Activated T-cell treated with anti-CD3 and anti-CD28 coated beads for 1 hour (primary cell): ENCODE data around the gene KLF15.
A peak's percentile ranks its signal among the peaks of the same experiment; 100 is the strongest.

ENCODE experiments used
- DNase-seq: peaks from one replicate; pipeline ENCODE4 v3.0.0-alpha.2; 2020; ENCODE audit warnings: low read depth

The KLF15 gene

GRCh38 chr3:126357295-126358037 lies at the start of gene KLF15:
Gene KLF15 (minus strand): TSS chr3:126357408. CDS start chr3:126352922, 4,486 bp downstream.
- DNase-seq, result peak; percentile 59

GRCh38 chr3:126406389-126407296 lies 49.4 kb upstream of the KLF15 start:
- DNase-seq, result no peak

GRCh38 chr3:126402666-126403302 lies 45.6 kb upstream of the KLF15 start:
- no peak for DNase-seq

- no peak for DNase-seq
Measured at GRCh38 chr3:126402178-126402577, 45.0 kb upstream of the KLF15 start.

- DNase-seq, result no peak
Measured at GRCh38 chr3:126401611-126402160, 44.5 kb upstream of the KLF15 start.

GRCh38 chr3:126399756-126400155 lies 42.5 kb upstream of the KLF15 start:
- no peak for DNase-seq

GRCh38 chr3:126399351-126399735 lies 42.1 kb upstream of the KLF15 start:
- DNase-seq, result no peak

GRCh38 chr3:126398423-126399350 lies 41.5 kb upstream of the KLF15 start:
- DNase-seq, result no peak

- no peak for DNase-seq
Measured at GRCh38 chr3:126397610-126398422, 40.6 kb upstream of the KLF15 start.

GRCh38 chr3:126396536-126396935 lies 39.3 kb upstream of the KLF15 start:
- DNase-seq, result no peak

GRCh38 chr3:126395846-126396513 lies 38.8 kb upstream of the KLF15 start:
- DNase-seq, result no peak

GRCh38 chr3:126394977-126395321 lies 37.7 kb upstream of the KLF15 start:
- DNase-seq, result no peak

- DNase-seq, result no peak
Measured at GRCh38 chr3:126394179-126394976, 37.2 kb upstream of the KLF15 start, which contains the start of gene CFAP100. Gene CFAP100 (plus strand): TSS chr3:126394909. CDS start chr3:126396001, 1,092 bp downstream.

GRCh38 chr3:126393563-126393962 lies 36.4 kb upstream of the KLF15 start:
- DNase-seq, result no peak

GRCh38 chr3:126392246-126392645 lies 35.0 kb upstream of the KLF15 start:
- no peak for DNase-seq

GRCh38 chr3:126391631-126392030 lies 34.4 kb upstream of the KLF15 start:
- DNase-seq, result no peak

GRCh38 chr3:126390751-126391150 lies 33.5 kb upstream of the KLF15 start:
- no peak for DNase-seq

- DNase-seq, result no peak
Measured at GRCh38 chr3:126390201-126390600, 33.0 kb upstream of the KLF15 start.

GRCh38 chr3:126389794-126390146 lies 32.6 kb upstream of the KLF15 start:
- DNase-seq, result no peak
